HCT116 (cell line): ENCODE measurements around the gene ZNF652.

Experiments used
- EZH2 ChIP-seq: fragments of 200-600 bp; sonication (generic); IDR thresholded peaks from 2 replicates; pipeline ENCODE4 v1.6.1; 2017; ENCODE audit warnings: antibody characterized with exemption, mixed run types
- EZH2phosphoT487 ChIP-seq: fragments of 200-600 bp; IDR thresholded peaks from 2 replicates; pipeline ENCODE4 v1.6.1; 2018; ENCODE audit warnings: antibody characterized with exemption, borderline replicate concordance
- MAX ChIP-seq: IDR thresholded peaks from 2 replicates; pipeline ENCODE4 v1.6.1; 2012
- POLR2A ChIP-seq: IDR thresholded peaks from 2 replicates; pipeline ENCODE4 v1.7.0; 2011; ENCODE audit warnings: borderline replicate concordance; ENCODE audit not compliant: insufficient read depth, insufficient read length; ENCODE audit errors: extremely low read depth
- ZNF274 ChIP-seq: fragments of 200-500 bp; sonication (Bioruptor generic); IDR thresholded peaks from 2 replicates; pipeline ENCODE4 v1.6.1; 2014; ENCODE audit warnings: mild to moderate bottlenecking, low read depth, low read length, inconsistent platforms
- TF ChIP-seq, protein P1 (sequence below): IDR thresholded peaks from 2 replicates; pipeline ENCODE4 v1.6.1; 2011; ENCODE audit warnings: mild to moderate bottlenecking, low read length, moderate library complexity; ENCODE audit not compliant: insufficient replicate concordance; ENCODE audit errors: extremely low read depth
- TF ChIP-seq, protein P2 (sequence below), 3 experiments: fragments of 200-600 bp in 1 of 3; sonication (generic) in 1 of 3; IDR thresholded peaks in 2 of 3; conservative IDR thresholded peaks in 1 of 3; 2 replicates each; pipeline ENCODE4 v1.5.1; 2012 to 2017; ENCODE audit warnings: low read depth in 2 of 3, low read length in 2 of 3, antibody characterized with exemption in 1 of 3, borderline replicate concordance in 1 of 3, control low read depth in 1 of 3, mild to moderate bottlenecking in 1 of 3, mixed read lengths in 1 of 3, mixed run types in 1 of 3, moderate library complexity in 1 of 3; ENCODE audit not compliant: insufficient read depth in 1 of 3

DNA sequence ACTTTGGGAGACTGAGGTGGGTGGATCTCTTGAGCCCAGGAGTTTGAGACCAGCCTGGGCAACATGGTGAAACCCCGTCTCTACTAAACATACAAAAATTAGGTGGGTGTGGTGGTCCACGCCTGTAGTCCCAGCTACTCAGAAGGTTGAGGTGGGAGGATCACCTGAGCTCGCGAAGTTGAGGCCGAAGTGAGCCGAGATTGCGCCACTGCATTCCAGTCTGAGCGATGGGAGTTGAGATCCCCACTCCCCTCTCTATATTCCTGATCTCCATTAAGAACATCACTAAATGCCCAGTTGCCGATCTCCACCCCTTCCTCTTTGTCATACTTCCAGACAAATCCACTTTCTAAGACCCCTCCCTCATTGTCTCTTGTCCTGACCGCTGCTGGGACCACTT, 24.3 kb upstream of the ZNF652 start:
- TF ChIP-seq MAX (no peak), ZNF274 (no peak), EZH2 (no peak), POLR2A (no peak), EZH2phosphoT487 (no peak)
- TF ChIP-seq, protein P1, sequence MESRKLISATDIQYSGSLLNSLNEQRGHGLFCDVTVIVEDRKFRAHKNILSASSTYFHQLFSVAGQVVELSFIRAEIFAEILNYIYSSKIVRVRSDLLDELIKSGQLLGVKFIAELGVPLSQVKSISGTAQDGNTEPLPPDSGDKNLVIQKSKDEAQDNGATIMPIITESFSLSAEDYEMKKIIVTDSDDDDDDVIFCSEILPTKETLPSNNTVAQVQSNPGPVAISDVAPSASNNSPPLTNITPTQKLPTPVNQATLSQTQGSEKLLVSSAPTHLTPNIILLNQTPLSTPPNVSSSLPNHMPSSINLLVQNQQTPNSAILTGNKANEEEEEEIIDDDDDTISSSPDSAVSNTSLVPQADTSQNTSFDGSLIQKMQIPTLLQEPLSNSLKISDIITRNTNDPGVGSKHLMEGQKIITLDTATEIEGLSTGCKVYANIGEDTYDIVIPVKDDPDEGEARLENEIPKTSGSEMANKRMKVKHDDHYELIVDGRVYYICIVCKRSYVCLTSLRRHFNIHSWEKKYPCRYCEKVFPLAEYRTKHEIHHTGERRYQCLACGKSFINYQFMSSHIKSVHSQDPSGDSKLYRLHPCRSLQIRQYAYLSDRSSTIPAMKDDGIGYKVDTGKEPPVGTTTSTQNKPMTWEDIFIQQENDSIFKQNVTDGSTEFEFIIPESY = no peak
- TF ChIP-seq, protein P2, sequence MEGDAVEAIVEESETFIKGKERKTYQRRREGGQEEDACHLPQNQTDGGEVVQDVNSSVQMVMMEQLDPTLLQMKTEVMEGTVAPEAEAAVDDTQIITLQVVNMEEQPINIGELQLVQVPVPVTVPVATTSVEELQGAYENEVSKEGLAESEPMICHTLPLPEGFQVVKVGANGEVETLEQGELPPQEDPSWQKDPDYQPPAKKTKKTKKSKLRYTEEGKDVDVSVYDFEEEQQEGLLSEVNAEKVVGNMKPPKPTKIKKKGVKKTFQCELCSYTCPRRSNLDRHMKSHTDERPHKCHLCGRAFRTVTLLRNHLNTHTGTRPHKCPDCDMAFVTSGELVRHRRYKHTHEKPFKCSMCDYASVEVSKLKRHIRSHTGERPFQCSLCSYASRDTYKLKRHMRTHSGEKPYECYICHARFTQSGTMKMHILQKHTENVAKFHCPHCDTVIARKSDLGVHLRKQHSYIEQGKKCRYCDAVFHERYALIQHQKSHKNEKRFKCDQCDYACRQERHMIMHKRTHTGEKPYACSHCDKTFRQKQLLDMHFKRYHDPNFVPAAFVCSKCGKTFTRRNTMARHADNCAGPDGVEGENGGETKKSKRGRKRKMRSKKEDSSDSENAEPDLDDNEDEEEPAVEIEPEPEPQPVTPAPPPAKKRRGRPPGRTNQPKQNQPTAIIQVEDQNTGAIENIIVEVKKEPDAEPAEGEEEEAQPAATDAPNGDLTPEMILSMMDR (IDR thresholded peaks at IDR 0.05 in 2 of 3, conservative IDR thresholded peaks at IDR 0.05 in 1 of 3; ENCODE audit: borderline replicate concordance in 1 of 3, insufficient read depth in 1 of 3, low read depth in 2 of 3, low read length in 2 of 3) = no peak
